Panc1 (cell line): ENCODE measurements around the gene NHS.

Experiments used
- CTCF ChIP-seq: fragments of 450-650 bp; IDR thresholded peaks from 2 replicates; pipeline ENCODE4 v1.5.1; 2017; ENCODE audit warnings: mild to moderate bottlenecking
- POLR2AphosphoS5 ChIP-seq: IDR thresholded peaks from 2 replicates; pipeline ENCODE4 v1.6.1; 2012; ENCODE audit warnings: mild to moderate bottlenecking, low read depth, low read length, moderate library complexity
- TF ChIP-seq, protein P1 (sequence below), 2 experiments: IDR thresholded peaks; 2 replicates each; pipeline ENCODE4 v1.6.1; 2011 to 2012; ENCODE audit warnings: low read depth in 2 of 2, control low read depth in 1 of 2, low read length in 1 of 2, mild to moderate bottlenecking in 1 of 2, moderate library complexity in 1 of 2; ENCODE audit not compliant: insufficient read depth in 1 of 2

DNA sequence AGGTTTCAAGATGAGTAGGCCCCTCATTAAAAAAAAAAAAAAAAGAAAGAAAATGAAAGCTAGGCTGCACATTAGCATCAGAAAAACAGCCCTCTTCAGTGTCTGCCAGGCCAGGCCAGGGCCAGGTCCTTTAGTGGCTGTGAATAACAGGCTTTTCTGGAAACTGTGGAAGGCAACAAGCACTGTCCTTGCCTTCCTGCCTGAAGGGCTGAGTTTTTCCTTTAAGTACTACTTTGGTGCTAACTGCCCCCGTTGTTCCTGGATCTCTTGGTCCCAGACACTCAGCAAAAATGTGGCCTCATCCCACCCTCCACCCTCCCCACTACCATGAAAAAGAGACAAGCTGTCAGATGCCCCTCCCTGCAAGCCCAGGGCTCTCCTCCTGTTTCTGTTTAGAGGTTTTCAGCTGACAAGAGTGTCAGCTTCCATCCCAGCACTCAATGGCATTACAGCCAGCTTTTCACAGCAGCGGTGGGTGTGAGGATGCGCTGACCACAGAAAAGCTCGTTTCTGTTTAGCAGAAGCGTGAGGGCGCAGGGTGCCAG is 174.2 kb downstream of the NHS start:
- TF ChIP-seq CTCF (no peak), POLR2AphosphoS5 (no peak)
- TF ChIP-seq, protein P1, sequence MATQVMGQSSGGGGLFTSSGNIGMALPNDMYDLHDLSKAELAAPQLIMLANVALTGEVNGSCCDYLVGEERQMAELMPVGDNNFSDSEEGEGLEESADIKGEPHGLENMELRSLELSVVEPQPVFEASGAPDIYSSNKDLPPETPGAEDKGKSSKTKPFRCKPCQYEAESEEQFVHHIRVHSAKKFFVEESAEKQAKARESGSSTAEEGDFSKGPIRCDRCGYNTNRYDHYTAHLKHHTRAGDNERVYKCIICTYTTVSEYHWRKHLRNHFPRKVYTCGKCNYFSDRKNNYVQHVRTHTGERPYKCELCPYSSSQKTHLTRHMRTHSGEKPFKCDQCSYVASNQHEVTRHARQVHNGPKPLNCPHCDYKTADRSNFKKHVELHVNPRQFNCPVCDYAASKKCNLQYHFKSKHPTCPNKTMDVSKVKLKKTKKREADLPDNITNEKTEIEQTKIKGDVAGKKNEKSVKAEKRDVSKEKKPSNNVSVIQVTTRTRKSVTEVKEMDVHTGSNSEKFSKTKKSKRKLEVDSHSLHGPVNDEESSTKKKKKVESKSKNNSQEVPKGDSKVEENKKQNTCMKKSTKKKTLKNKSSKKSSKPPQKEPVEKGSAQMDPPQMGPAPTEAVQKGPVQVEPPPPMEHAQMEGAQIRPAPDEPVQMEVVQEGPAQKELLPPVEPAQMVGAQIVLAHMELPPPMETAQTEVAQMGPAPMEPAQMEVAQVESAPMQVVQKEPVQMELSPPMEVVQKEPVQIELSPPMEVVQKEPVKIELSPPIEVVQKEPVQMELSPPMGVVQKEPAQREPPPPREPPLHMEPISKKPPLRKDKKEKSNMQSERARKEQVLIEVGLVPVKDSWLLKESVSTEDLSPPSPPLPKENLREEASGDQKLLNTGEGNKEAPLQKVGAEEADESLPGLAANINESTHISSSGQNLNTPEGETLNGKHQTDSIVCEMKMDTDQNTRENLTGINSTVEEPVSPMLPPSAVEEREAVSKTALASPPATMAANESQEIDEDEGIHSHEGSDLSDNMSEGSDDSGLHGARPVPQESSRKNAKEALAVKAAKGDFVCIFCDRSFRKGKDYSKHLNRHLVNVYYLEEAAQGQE (IDR thresholded peaks at IDR 0.05; ENCODE audit: insufficient read depth in 1 of 2, low read depth in 2 of 2, low read length in 1 of 2): no peak
